ENCODE measurements around the gene PLTP. TPM values are rescaled to one million over a fixed set of nuclear protein-coding genes. Genes with fewer than 3 reads are reported as not detected.
A peak's percentile ranks its signal among the peaks of the same experiment; 100 is the strongest.
"Not testable (repeated sequence)": the region's sequence is repeated elsewhere in the genome, so short reads cannot be mapped to it uniquely, and the experiment has no call there.

PLTP gene
- total RNA-seq, 1 donor from 2014 or later: 162 TPM

- H3K9me3 Mint-ChIP-seq (ENCODE audit: unreplicated experiment): no peaks in the 10 kb centered on the region
- peak; percentile 24 for DNase-seq (ENCODE audit: low read depth)
- H3K4me3 Mint-ChIP-seq (ENCODE audit: unreplicated experiment): peak overlapping the region; percentile 95
- H3K36me3 ChIP-seq (ENCODE audit: insufficient read depth, low read length): peaks cover 9% of the 10 kb centered on the region
- H3K4me1 Mint-ChIP-seq (ENCODE audit: low read depth, unreplicated experiment): peaks cover 2% of the 10 kb centered on the region
- peak overlapping the region; percentile 75 for H3K4me3 ChIP-seq (ENCODE audit: insufficient read depth, low read depth, low read length)
- peak overlapping the region; percentile 100 for H3K27ac ChIP-seq (ENCODE audit: low read depth, low read length)
- FAIRE-seq: no peak
- no peaks in the 10 kb centered on the region for H3K27me3 Mint-ChIP-seq (ENCODE audit: low read depth, unreplicated experiment)
- H3K9me3 ChIP-seq (ENCODE audit: insufficient read depth, low read depth, low read length): no peaks in the 10 kb centered on the region
- H3K27ac Mint-ChIP-seq (ENCODE audit: unreplicated experiment): peak overlapping the region; percentile 94
- no peaks in the 10 kb centered on the region for H3K27me3 ChIP-seq (ENCODE audit: insufficient read depth, low read length)
- H3K36me3 Mint-ChIP-seq (ENCODE audit: low read depth, unreplicated experiment): peaks cover 7% of the 10 kb centered on the region
- peaks cover 42% of the 10 kb centered on the region for H3K79me2 ChIP-seq (ENCODE audit: insufficient read depth, low read length)
- peak overlapping the region; percentile 91 for H2AFZ ChIP-seq (ENCODE audit: low read depth, low read length)
- H3K9ac ChIP-seq (ENCODE audit: low read length): peak overlapping the region; percentile 100
- H4K20me1 ChIP-seq (ENCODE audit: insufficient read depth, low read length): peaks cover 49% of the 10 kb centered on the region
- TF ChIP-seq EZH2 (IDR thresholded peaks at IDR 0.05; ENCODE audit: insufficient read depth, low read length) (no peak), CTCF (IDR thresholded peaks at IDR 0.05; ENCODE audit: insufficient read depth, low read depth, low read length) (no peak)
- H3K4me2 ChIP-seq (ENCODE audit: low read length): peak overlapping the region; percentile 94
- H3K4me1 ChIP-seq (ENCODE audit: insufficient read depth, low read length): peaks cover 14% of the 10 kb centered on the region
Measured at GRCh38 chr20:45934046-45934585, 22.2 kb upstream of the PLTP start.

GRCh38 chr20:45933266-45934045 is 21.5 kb upstream of the PLTP start:
- Mint-ChIP-seq H3K4me3 (ENCODE audit: unreplicated experiment) (peak overlapping the region; percentile 95), H3K36me3 (ENCODE audit: low read depth, unreplicated experiment) (peaks cover 6% of the 10 kb centered on the region), H3K27ac (ENCODE audit: unreplicated experiment) (peak overlapping the region; percentile 94), H3K27me3 (ENCODE audit: low read depth, unreplicated experiment) (no peaks in the 10 kb centered on the region), H3K9me3 (ENCODE audit: unreplicated experiment) (no peaks in the 10 kb centered on the region), H3K4me1 (ENCODE audit: low read depth, unreplicated experiment) (peaks cover 2% of the 10 kb centered on the region)
- DNase-seq (ENCODE audit: low read depth) (peak; percentile 62), FAIRE-seq (no peak)
- Histone ChIP-seq H3K36me3 (ENCODE audit: insufficient read depth, low read length) (peaks cover 9% of the 10 kb centered on the region), H3K9me3 (ENCODE audit: insufficient read depth, low read depth, low read length) (no peaks in the 10 kb centered on the region), H3K27me3 (ENCODE audit: insufficient read depth, low read length) (no peaks in the 10 kb centered on the region), H2AFZ (ENCODE audit: low read depth, low read length) (no peak overlapping the region), H3K4me1 (ENCODE audit: insufficient read depth, low read length) (peaks cover 14% of the 10 kb centered on the region), H3K4me2 (ENCODE audit: low read length) (peak overlapping the region; percentile 94), H3K79me2 (ENCODE audit: insufficient read depth, low read length) (peaks cover 39% of the 10 kb centered on the region), H3K4me3 (ENCODE audit: insufficient read depth, low read depth, low read length) (peak overlapping the region; percentile 75), H4K20me1 (ENCODE audit: insufficient read depth, low read length) (peaks cover 42% of the 10 kb centered on the region), H3K9ac (ENCODE audit: low read length) (peak overlapping the region; percentile 100), H3K27ac (ENCODE audit: low read depth, low read length) (peak overlapping the region; percentile 100)
- no peak for TF ChIP-seq CTCF (IDR thresholded peaks at IDR 0.05; ENCODE audit: insufficient read depth, low read depth, low read length)
- no peak for TF ChIP-seq EZH2 (IDR thresholded peaks at IDR 0.05; ENCODE audit: insufficient read depth, low read length)

GRCh38 chr20:45931680-45932079 is 19.7 kb upstream of the PLTP start:
- DNase-seq (ENCODE audit: low read depth); H3K9me3 Mint-ChIP-seq (ENCODE audit: unreplicated experiment); H3K36me3 ChIP-seq (ENCODE audit: insufficient read depth, low read length); H3K9me3 ChIP-seq (ENCODE audit: insufficient read depth, low read depth, low read length); H3K27ac ChIP-seq (ENCODE audit: low read depth, low read length); H3K4me2 ChIP-seq (ENCODE audit: low read length); H3K9ac ChIP-seq (ENCODE audit: low read length); H3K27me3 ChIP-seq (ENCODE audit: insufficient read depth, low read length); FAIRE-seq; H3K36me3 Mint-ChIP-seq (ENCODE audit: low read depth, unreplicated experiment); H3K4me3 Mint-ChIP-seq (ENCODE audit: unreplicated experiment); H2AFZ ChIP-seq (ENCODE audit: low read depth, low read length); H3K27me3 Mint-ChIP-seq (ENCODE audit: low read depth, unreplicated experiment); H3K4me1 Mint-ChIP-seq (ENCODE audit: low read depth, unreplicated experiment); H3K27ac Mint-ChIP-seq (ENCODE audit: unreplicated experiment); H3K4me3 ChIP-seq (ENCODE audit: insufficient read depth, low read depth, low read length): not testable (repeated sequence)
- H3K79me2 ChIP-seq (ENCODE audit: insufficient read depth, low read length): peaks cover 26% of the 10 kb centered on the region
- H4K20me1 ChIP-seq (ENCODE audit: insufficient read depth, low read length): peaks cover 25% of the 10 kb centered on the region
- peaks cover 13% of the 10 kb centered on the region for H3K4me1 ChIP-seq (ENCODE audit: insufficient read depth, low read length)

All from astrocyte (in vitro differentiated cells and primary cell).